HS-27A (cell line): ENCODE results near the gene JUND.

Experiments
- DNase-seq: peaks from one replicate; pipeline ENCODE4 v3.0.0-alpha.2; 2012; ENCODE audit warnings: low read depth, missing footprints

The JUND gene

GRCh38 chr19:18308051-18308947 lies 26.9 kb upstream of the JUND start:
- no peak for DNase-seq

GRCh38 chr19:18307271-18307681 lies 25.9 kb upstream of the JUND start:
- no peak for DNase-seq

- DNase-seq, result no peak
These were observed 25.5 kb upstream of the JUND start for GRCh38 chr19:18306888-18307260.

GRCh38 chr19:18306209-18306887 lies 24.9 kb upstream of the JUND start:
- no peak for DNase-seq

GRCh38 chr19:18304458-18305310 lies 23.3 kb upstream of the JUND start:
- DNase-seq, result no peak

GRCh38 chr19:18304208-18304457 lies 22.7 kb upstream of the JUND start:
- no peak for DNase-seq

- DNase-seq, result no peak
These were observed 20.3 kb upstream of the JUND start for GRCh38 chr19:18301718-18302111.

GRCh38 chr19:18300930-18301717 lies 19.7 kb upstream of the JUND start:
- DNase-seq, result no peak

GRCh38 chr19:18299654-18300053 lies 18.2 kb upstream of the JUND start:
- no peak for DNase-seq

GRCh38 chr19:18298601-18299000 lies 17.2 kb upstream of the JUND start:
- DNase-seq, result no peak

GRCh38 chr19:18297308-18297707 lies 15.9 kb upstream of the JUND start:
- DNase-seq, result no peak

GRCh38 chr19:18295034-18295451 lies 13.6 kb upstream of the JUND start:
- DNase-seq, result no peak

- no peak for DNase-seq
These were observed 13.0 kb upstream of the JUND start for GRCh38 chr19:18294467-18294864.

GRCh38 chr19:18293642-18294466 lies 12.4 kb upstream of the JUND start:
- no peak for DNase-seq

GRCh38 chr19:18292810-18293641 lies 11.6 kb upstream of the JUND start:
- no peak for DNase-seq

- DNase-seq, result no peak
These were observed 11.0 kb upstream of the JUND start for GRCh38 chr19:18292462-18292809.

- DNase-seq, result no peak
These were observed 10.4 kb upstream of the JUND start for GRCh38 chr19:18291590-18292461.

- DNase-seq, result no peak
These were observed 9.7 kb upstream of the JUND start for GRCh38 chr19:18291019-18291524.
